Measurements from ENCODE around the gene ZNFX1.

DNA sequence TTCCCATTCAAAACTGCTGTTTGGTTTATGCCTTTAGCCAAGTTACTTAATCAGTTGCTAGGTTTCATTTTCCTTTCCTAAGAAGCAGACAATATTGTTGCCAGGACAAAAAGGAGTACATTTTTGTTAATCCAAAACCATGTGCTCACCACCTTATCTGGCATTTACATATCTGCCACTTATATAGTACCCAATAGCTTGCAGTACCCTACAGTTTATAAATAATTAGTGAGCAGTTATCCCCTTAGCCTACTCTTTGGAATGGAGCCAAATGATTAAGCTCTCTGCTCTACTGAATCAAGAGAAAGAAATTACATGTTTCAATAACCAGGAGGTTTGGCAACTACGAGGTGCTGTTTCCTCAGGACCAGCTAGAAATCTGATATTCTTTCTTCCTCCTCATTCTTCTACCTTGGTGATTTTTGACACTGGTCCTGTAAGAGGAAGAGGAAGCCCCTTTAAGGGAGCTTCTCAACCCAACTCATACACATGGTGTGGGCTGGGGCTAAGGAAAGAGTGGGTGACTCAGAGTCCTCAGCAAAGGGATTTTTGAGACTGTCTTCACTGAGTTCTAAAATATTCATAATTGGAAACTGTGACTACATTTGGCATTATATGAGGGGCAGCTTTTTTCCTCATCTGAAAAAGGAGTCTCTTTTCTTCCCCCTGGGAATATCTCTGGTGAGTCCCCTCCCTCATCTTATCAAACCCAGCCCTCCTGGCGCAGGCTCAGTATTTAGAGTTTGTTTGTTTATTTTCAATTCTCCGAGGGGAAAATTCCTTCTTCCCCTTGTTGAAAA, 1.5 kb downstream of the ZNFX1 start:
- TF ChIP-seq, protein P1, sequence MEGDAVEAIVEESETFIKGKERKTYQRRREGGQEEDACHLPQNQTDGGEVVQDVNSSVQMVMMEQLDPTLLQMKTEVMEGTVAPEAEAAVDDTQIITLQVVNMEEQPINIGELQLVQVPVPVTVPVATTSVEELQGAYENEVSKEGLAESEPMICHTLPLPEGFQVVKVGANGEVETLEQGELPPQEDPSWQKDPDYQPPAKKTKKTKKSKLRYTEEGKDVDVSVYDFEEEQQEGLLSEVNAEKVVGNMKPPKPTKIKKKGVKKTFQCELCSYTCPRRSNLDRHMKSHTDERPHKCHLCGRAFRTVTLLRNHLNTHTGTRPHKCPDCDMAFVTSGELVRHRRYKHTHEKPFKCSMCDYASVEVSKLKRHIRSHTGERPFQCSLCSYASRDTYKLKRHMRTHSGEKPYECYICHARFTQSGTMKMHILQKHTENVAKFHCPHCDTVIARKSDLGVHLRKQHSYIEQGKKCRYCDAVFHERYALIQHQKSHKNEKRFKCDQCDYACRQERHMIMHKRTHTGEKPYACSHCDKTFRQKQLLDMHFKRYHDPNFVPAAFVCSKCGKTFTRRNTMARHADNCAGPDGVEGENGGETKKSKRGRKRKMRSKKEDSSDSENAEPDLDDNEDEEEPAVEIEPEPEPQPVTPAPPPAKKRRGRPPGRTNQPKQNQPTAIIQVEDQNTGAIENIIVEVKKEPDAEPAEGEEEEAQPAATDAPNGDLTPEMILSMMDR (IDR thresholded peaks at IDR 0.05 in 8 of 11, conservative IDR thresholded peaks at IDR 0.05 in 3 of 11), result no peak
- peak in 1 of 3 donors; percentile 41 for TF ChIP-seq POLR2AphosphoS5 (IDR thresholded peaks at IDR 0.05)
- TF ChIP-seq POLR2A (IDR thresholded peaks at IDR 0.05), result no peak

Data from spleen (tissue), 7 donors.